NCI-H510A (cell line): Measurements from ENCODE around the gene CDH6.
"Not testable (repeated sequence)": the region's sequence is repeated elsewhere in the genome, so short reads cannot be mapped to it uniquely, and the experiment has no call there.

ENCODE experiments used
- DNase-seq: peaks from one replicate; lab custom pipeline; 2025; lab: John Stamatoyannopoulos, UW

The CDH6 gene

DNA sequence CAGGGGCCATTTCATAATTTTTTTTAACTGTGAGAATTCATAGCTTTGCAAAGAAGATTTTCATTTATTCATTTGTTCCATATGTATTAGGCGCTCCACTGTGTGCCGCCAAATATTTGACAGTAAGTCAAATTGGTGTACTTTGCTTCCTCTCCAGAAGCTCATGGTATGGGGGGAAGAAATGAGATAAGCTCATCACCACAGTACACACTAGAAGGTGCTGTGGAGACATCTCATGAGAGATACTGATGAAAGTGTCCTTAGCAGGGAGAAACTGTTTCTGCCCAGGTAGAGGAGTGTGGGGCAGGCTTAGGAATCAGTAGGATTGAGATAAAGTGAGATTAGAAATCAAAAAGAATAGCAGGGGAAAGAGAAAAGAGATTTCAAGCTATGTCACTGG is 136.2 kb downstream of the CDH6 start:
- no peak for DNase-seq

DNA sequence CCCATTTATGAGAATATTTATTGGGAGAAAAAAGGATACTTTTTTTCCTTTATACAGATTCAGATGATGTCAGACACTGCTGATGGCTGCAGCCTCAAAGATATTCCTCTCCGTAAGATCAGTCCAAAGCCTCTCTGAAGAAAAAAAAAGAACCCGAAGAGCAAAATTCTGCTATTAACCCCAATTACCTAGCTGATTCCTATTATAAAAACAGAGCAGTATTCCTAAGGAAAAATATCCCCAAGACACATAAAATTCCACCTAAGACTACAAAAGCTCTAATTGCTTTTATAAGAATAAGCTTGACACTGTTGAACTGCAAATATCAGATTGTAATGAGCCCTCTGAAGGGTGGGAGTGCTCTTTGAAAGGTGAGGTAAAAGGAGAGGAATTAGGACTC is 138.7 kb downstream of the CDH6 start:
- DNase-seq, result no peak

DNA sequence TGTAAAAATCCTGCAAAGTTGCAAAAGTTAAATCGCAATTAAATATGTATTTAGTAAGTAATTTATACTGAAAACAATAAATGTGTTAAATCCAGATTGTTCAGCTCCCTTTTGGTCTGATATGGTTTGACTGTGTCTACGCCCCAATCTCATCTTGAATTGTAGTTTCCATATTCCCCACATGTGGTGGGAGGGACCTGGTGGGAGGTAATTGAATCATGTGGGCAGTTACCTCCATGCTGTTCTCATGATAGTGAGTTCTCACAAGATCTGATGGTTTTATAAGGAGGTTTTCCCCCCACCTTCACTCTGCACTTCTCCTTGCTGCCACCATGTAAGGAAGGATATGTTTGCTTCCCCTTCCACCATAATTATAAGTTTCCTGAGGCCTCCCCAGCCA is 140.0 kb downstream of the CDH6 start:
- DNase-seq, result no peak

DNA sequence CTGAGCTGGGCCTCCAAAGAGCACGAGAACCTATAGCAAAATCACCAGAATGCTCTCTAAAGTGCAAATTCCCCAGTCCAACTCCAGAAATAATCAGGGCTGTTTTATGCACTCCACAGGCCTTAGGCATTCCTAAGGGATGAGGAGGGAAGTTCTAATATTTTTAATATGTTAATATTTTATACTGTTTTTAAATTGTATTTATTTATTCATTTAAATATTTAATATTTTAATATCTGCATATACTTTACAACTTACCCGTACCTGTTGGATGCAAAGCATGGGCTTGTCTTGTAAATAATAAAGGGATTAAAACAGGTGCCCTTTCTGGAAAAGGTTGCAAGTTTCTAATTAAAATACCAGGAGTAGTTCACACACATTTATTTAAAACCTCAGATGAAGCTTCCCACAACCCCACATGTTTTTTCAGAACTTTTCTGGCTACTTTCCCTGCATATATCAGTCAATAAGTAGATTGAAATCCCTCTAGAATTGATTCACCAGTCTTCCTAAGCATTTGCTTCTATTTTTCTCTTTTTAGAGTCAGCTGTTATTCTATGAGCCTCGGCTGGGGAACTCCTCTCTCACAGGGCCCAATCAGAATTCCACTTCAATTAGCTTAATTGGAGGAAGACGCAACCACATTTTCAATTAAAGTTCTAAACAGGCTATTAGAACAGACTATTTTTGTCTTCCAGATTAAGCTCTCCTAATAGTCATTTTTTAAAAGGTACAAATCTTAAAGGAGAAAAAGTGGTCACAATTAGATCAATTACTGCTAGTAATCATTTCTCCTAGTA is 140.8 kb downstream of the CDH6 start:
- DNase-seq, result no peak

DNA sequence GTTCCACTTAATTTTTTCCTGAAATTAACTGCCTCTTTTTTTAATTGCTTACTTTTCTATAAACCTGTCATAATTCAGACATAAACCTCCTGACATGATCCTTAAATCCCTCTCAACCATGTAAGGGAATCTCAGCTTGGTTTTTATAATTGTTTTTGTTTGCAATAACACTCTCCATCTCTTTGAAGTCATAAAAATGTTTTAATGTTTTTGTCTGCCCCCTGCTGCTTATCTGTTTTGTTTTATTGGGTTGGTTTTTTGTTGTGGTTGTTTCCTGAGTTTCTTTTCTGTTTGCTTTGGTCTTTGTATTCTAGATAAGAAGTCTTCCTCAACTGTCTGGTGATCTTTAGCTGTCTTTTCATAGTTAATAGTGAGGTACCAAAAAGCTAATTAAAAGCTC is 142.0 kb downstream of the CDH6 start:
- DNase-seq, result no peak

DNA sequence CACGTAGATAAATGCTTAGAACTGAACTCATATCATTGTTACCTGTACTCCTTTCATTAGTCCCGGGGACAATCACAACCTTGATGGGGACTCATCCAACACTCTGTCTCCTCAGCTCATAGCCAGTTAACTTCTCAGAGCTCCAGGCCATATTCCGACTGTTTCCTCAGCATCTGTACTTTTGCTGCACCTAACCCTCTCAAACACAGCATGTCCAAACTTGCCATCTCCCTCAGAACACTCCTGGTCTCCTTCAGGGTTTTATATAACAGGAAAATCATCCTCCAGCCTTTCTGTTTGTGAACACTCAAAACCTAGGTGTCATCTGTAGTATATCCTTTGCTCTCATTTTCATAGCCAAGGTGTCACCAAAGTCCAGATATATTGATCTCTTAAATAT is 150.5 kb downstream of the CDH6 start:
- no peak for DNase-seq

DNA sequence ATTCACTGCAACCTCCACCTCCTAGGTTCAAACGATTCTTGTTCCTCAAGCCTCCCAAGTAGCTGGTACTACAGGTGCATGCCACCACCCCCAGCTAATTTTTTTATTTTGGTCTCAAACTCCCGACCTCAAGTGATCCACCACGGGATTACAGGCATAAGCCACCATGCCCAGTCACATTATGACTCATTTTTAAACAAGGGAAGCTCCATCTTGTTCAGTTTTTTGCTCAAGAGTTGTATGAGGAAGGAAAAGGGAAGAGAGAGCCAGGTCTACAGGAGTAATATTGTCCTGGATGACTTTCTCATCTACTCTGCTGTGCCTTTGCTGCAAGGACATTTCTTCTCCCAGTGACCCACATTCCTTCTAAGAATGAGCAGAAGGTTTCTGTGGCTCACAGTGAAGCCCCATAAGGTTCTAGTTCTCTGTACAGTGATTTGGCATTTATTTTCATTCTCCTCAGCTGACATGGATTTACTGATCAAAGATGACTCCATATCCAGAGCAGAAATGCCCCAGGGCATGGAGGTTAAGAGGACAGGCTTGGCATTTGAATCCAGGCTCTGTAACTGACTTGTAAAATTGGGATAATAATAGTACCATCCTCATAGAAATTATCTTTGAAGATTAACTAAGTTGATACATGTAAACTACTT is 153.5 kb downstream of the CDH6 start:
- no peak for DNase-seq

DNA sequence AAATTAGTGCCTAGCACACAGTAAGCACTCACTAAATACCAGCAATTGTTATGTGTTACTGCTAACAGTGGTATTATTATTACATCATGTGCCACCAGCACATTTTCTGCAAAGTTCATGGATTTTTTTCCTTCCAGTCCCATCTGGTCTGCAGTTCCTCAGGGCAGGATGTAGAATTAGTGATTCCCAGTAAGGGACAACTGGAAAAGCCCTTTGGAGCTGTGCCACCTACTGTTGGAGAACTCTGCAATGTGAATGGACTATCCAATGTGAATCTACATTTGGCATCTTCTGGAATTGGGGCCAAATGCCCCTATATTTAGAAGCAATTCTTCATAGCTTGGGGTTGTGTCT is 154.0 kb downstream of the CDH6 start:
- no peak for DNase-seq

DNA sequence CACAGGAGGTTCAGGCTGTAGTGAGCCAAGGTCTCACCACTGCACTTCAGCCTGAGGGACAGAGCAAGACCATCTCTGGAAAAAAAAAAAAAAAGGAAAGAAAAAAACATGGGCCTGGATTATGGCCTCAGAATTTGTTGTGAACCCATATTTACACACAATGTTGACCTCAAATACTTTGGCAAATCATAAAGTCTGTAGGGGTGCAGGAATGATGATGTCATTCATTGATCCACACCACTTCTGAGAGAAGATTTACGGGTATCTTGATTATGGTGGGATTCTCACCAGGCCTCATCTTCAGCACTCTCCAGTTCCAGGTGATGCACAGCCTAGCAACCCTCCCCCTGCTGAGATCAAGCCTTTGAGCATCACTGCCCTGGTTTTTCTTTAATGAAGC is 156.9 kb downstream of the CDH6 start:
- DNase-seq, result no peak

DNA sequence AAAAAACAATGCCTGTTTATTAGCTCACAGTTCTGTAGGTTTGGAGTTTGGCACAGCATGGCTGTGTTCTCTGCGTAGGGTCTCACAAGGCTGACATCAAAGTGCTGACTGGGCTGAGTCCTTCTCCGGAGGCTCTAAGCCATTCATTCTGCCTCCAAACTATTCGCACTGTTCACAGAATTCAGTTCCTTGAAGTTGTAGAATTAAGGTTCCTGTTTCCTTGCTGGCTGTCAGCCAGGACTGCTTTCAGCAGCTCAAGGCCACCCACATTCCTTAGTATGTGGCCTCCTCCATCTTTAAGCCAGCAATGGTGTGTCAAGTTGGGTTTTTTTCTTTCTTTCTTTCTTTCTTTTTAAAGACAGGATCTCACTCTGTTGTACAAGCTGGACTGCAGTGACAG is 161.9 kb downstream of the CDH6 start:
- no peak for DNase-seq

DNA sequence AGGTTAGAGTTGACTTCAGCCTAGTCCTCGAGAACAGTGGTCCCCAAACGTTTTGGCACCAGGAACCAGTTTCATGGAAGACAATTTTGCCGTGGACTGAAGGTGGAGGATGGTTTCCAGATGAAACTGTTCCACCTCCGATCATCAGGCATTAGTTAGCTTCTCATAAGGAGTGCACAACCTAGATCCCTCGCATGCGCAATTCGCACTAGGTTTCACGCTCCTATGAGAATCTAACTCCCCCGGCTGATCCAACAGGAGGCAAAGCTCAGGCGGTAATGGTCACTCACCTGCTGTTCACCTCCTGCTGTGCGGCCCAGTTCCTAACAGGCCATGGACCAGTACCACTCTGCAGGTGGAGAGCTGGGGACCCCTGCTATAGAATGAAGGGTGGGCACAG is 163.6 kb downstream of the CDH6 start:
- no peak for DNase-seq

DNA sequence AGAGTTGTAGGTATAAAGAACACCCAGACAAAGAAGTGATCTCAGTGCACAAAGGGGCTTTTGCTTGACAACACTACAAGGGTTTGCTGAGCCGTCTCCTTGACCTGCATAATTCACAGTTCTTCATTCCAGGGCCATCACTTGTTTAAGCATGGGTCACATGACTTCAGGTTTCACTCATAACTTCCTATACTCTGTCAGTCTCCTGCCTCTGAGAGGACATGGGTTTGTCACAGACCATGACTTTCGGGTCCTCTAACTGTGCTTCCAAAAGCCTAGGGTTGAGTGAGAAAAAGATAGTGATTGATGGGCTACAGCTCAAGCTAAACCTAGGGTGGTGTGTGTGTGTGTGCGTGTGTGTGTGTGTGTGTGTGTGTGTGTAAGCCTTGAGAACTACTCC is 166.4 kb downstream of the CDH6 start:
- no peak for DNase-seq

DNA sequence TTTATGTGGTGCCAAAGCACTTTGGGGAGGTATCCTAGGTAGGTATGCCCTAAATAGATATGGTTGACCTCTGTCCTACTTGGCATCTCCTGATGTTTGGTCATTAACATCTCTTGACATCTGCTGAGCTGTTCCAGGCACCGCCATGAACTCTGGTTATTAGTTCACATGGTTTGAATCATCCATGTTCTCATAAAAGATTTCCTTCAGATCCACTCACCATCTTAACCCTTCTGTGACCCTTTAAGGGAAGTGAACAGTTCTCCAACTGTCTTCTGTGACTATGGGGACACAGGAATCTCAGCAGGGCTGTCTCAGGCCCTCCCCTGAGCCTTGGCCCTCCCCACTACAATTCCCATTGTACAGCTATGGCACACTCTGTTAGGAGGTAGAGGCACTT is 167.7 kb downstream of the CDH6 start:
- no peak for DNase-seq

DNA sequence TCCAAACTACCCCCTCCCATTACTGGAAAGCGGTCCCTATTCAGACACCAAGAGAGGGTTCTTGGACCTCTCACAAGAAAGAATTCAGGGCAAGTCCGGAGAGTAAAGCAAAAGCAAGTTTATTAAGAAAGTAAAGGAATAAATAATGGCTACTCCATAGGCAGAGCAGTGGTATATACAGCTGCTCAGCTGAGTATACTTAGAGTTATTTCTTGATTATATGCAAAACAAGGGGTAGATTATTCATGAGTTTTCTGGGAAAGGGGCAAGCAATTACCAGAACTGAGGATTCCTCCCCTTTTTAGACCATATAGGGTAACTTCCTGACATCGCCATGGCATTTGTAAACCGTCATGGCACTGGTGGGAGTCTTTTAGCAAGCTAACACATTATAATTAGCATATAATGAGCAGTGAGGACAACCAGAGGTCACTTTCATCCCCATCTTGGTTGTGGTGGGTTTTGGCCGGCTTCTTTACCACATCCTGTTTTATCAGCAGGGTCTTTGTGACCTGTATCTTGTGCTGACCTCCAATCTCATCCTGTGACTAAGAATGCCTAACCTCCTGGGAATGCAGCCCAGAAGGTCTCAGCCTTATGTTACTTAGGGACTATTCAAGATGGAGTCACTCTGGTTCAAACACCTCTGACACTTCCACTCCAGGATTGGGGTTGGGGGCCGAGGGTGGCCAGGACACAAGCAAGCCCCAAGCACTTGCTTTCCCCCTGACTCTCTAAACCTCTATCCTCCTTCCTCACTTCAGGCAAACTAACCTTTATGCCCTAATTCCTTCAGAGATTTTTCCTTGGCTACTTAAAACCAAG is 168.4 kb downstream of the CDH6 start:
- DNase-seq, result not testable (repeated sequence)

DNA sequence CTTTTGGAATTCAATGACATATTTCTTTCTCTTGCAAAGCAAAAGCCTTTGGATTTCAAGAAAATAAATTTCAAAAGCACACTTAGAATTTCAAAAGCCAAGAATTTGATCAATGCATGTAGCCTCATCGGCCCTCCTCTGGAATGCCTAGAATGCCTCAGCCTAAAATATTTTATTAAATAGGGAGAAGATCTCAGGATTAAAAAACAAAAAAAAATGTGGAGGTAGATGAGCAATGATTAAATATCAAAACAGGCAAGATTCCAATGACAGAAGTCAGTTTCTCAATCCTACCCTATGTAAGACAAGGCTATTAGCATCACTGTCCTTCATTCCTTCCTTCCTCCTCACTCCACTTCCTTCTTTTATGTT is 169.0 kb downstream of the CDH6 start:
- no peak for DNase-seq

DNA sequence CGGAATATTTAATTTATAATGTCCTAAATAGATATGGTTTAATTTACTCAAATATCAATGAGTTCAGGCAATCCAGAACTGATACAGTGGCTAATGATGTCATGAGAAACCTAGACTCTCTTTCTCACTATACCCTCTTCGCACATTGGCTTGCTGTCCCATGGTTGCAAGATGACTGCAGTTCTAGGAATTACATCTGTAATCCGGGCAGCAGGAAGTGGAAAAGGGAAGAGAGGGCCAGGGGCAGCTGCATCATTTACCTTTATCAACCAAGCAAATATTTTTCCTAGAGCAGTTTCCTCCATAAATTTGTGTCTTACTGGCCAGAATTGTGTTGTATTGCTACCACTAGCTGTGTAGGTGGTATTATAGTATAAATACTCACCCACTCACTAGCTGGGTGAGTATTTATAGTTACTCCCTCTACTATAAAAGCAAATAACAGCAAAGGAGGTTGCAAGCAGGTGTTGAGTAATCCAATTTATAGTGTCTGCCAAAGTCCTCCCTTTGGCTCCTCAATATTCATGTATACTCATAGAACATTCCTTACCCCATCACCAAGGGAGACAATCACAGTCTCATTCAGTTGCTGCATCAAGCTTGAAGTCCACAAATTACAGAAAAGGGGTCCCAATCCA is 169.6 kb downstream of the CDH6 start:
- no peak for DNase-seq

DNA sequence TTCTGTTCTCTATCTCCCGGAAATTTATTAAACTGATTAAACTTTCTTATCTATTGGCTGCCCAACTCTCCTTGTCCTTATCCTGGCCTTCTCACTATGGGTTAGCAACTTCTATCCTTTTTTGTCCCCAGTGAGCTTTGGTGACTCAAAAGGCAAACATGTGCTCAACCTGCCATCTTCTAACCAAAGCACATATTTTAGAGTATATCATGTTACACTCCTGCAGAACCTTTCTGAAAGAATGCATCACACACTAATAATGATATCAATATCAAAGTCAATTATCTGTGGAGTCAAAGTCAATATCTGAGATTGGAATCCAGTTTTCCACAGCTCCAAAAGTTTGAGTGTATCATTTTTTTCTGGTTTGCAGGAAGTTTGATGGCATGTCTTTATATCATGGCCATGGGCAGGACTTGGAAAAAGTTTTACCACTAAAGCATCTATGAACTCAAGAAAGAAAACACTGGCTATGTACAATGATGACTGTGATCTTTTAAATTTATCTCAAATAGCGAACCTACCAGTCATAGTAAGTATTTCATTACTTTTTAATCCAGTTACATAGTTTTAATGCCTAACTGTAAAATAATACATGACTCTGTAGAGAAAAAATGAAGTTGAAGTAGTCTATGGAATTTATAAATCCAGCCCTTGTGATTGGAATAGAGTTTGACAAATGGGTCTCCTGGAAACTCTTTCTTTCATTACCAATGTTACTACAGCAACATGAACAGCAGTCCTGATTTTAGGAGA is 171.6 kb downstream of the CDH6 start:
- no peak for DNase-seq

DNA sequence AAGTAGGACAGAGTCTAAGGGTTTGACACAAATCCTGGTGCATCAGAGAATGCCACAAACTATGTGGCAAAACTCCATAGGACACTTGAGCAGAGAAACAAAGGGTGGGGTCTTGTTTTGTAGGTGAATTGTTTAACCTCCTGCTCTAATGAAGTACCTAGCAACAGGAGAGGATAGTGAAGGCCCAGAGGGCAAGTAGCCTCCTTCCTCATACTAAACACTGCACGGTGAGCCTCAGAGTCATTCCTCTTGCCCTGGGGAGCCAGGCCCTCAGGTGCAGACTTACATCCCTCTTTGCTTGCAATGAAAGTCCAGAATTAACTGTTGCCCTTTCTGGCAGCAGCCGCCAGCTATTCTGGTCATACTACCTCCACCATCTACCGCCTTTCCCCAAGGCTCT is 172.3 kb downstream of the CDH6 start:
- no peak for DNase-seq

DNA sequence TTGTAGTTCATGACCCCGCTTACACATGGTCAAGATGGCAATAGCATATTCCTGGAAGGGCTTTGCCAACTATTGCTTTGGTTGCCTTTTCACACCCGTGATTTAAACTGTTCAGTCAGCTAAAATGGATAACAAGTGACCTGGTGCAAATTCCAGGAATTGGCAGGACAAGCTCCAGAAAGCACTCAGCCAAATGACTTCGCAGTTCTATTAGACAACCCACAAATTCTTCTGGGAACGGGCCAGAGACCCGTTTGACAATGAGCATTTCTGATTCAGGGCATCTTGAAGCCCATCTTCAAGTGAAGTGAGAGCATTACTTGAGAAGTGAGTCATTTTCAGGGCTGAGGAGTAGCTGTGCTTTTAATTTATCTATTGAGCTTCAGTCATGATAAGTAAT is 173.5 kb downstream of the CDH6 start:
- no peak for DNase-seq

DNA sequence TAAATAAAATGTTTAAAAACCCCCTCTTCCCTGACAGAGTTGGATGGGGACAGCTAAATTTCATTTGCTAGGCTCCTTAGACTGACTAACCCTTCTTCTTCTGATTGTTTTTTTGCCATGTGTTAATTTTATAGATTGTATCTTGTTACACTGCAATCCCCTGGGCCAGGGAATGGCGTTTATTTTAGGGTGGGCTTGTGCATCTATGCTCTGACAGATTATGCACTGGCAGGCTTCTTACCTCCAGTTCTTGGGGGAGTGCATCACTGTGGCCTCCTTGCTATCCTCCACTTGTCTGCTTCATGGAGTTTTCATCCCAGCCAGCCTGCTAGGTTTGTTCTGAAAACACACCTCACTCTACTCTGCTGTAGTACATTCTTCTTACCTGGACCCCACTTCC is 178.6 kb downstream of the CDH6 start:
- DNase-seq, result no peak

DNA sequence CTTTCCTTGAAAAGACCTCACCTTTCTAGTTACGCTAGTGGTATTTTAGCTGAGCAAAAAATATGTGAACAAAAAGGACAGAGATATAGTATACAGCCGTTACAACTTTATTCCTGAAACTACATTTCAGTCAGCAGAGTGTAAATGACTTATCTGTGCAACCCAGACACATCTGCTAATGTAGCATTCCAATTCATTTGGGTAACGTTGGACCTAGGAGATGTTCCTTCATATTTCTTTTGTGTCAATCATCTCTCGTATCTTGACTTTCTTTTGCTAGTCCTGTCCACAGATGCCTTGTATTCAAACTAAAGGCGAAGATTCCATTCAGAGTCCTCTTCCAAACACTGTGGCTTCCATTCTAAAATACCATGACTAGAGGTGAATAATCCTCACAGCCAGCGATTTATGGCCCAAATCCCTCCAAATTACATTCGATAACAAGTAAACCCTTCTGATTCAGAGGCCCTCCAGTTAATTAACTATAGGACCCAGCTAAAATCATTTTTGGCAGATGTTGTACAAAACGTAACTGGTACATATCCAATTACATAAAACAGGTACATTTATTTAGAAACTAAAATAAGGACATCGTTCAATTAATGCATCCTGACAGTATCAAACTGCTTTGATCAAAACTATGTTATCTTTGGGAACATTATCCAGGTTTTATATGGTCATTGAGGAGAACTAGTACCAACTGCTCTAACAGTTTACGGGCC is 182.7 kb downstream of the CDH6 start:
- DNase-seq, result no peak
